Measurements from ENCODE around the gene JUNB. TPM values are rescaled to one million over a fixed set of nuclear protein-coding genes. Genes with fewer than 3 reads are reported as not detected.
A peak's percentile ranks its signal among the peaks of the same experiment; 100 is the strongest.

JUNB gene
- total and polyA plus RNA-seq, 10 of the 15 experiments (the other 5 are each of a cell fraction or from before 2014, with no cell fraction given) = 0.55 to 144 (median 68.3) TPM

DNA sequence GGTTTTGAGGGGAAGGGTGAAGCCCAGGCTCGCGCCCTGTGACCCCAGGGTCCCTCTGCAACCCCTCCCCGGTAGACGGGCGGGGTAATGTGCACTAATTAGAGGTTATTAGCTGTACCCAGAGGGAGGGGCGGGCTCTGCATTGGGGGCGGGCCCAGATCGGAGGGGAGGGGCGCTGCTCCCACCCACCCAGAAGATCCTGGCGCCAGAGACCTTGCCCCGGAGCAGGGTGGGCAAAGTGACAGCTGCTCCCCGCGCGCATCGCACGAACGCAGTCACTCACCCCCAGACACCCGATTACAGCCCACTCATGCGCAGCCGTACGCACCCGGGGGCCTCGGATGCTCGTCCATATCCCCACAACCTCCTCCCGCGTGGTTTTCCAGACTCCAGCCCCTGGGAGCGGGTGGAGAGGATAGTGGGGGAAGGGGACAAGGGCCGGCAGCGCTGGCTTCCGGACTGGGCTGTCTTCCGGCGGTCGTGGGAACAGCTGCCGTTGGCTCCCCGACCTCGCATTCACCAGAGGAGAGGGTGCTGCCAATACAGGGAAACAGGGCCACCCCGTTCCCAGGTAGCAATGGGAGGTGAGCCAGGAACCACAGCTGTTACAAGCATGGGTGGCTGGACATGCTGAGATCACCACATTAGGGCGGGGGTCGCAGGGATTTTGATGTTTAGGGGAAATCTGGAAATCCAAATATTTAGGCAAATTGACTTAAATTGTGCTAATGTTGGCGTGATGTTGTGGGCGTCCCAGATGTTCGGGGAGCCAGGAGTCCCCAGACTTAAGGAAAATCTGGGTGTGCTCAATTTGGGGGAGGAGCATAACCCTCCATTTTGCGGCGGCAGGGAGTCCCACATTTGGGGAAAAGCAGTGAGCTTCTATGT lies 13.0 kb upstream of the JUNB start:
- intact Hi-C loops (cut with micrococcal nuclease; ENCODE audit: unreplicated experiment) = loop anchor here (1.0 kb wide), 1 partner anchor 13 kb away; the partner anchor contains the start of gene JUNB
- peaks cover 34% of the 10 kb centered on the region for H3K4me1 ChIP-seq (ENCODE audit: control insufficient read depth, insufficient read depth, low read length)
- TF ChIP-seq JUND (IDR thresholded peaks at IDR 0.05; ENCODE audit: low read depth, low read length) (no peak), ASH2L (IDR thresholded peaks at IDR 0.05; ENCODE audit: borderline replicate concordance, low read depth) (no peak), ETV6 (conservative IDR thresholded peaks at IDR 0.05 in 1 of 2, IDR thresholded peaks at IDR 0.05 in 1 of 2; ENCODE audit: borderline replicate concordance in 1 of 2, low read depth in 1 of 2) (no peak; a peak in 1 of 4 replicates), SMARCA5 (IDR thresholded peaks at IDR 0.05) (no peak), NR2F1 (conservative IDR thresholded peaks at IDR 0.05) (no peak), CHD4 (IDR thresholded peaks at IDR 0.05) (no peak), RB1 (IDR thresholded peaks at IDR 0.05; ENCODE audit: borderline replicate concordance) (no peak), STAT1 (conservative IDR thresholded peaks at IDR 0.05) (0 out of 2 replicates have a peak, but pooled peaks have one; percentile 19), SIX5 (IDR thresholded peaks at IDR 0.05; ENCODE audit: low read depth, low read length, severe bottlenecking) (no peak), TCF12 (IDR thresholded peaks at IDR 0.05; ENCODE audit: low read depth, low read length) (peak; percentile 51; the same call in 1 of the 2 replicates), BCL11A (IDR thresholded peaks at IDR 0.05; ENCODE audit: low read depth, low read length) (no peak), FOS (IDR thresholded peaks at IDR 0.05; ENCODE audit: borderline replicate concordance, extremely low read depth, insufficient read length) (no peak), BHLHE40 (IDR thresholded peaks at IDR 0.05; ENCODE audit: borderline replicate concordance in 1 of 2, low read depth in 2 of 2, low read length in 1 of 2) (0 out of 4 replicates have a peak, but pooled peaks of 1 of the 2 experiments have one; percentile 38)
- TF ChIP-seq, protein P1, sequence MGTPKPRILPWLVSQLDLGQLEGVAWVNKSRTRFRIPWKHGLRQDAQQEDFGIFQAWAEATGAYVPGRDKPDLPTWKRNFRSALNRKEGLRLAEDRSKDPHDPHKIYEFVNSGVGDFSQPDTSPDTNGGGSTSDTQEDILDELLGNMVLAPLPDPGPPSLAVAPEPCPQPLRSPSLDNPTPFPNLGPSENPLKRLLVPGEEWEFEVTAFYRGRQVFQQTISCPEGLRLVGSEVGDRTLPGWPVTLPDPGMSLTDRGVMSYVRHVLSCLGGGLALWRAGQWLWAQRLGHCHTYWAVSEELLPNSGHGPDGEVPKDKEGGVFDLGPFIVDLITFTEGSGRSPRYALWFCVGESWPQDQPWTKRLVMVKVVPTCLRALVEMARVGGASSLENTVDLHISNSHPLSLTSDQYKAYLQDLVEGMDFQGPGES (IDR thresholded peaks at IDR 0.05) = no peak
- TF ChIP-seq, protein P2, sequence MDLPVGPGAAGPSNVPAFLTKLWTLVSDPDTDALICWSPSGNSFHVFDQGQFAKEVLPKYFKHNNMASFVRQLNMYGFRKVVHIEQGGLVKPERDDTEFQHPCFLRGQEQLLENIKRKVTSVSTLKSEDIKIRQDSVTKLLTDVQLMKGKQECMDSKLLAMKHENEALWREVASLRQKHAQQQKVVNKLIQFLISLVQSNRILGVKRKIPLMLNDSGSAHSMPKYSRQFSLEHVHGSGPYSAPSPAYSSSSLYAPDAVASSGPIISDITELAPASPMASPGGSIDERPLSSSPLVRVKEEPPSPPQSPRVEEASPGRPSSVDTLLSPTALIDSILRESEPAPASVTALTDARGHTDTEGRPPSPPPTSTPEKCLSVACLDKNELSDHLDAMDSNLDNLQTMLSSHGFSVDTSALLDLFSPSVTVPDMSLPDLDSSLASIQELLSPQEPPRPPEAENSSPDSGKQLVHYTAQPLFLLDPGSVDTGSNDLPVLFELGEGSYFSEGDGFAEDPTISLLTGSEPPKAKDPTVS (IDR thresholded peaks at IDR 0.05; ENCODE audit: low read depth, low read length) = no peak
- TF ChIP-seq, protein P3, sequence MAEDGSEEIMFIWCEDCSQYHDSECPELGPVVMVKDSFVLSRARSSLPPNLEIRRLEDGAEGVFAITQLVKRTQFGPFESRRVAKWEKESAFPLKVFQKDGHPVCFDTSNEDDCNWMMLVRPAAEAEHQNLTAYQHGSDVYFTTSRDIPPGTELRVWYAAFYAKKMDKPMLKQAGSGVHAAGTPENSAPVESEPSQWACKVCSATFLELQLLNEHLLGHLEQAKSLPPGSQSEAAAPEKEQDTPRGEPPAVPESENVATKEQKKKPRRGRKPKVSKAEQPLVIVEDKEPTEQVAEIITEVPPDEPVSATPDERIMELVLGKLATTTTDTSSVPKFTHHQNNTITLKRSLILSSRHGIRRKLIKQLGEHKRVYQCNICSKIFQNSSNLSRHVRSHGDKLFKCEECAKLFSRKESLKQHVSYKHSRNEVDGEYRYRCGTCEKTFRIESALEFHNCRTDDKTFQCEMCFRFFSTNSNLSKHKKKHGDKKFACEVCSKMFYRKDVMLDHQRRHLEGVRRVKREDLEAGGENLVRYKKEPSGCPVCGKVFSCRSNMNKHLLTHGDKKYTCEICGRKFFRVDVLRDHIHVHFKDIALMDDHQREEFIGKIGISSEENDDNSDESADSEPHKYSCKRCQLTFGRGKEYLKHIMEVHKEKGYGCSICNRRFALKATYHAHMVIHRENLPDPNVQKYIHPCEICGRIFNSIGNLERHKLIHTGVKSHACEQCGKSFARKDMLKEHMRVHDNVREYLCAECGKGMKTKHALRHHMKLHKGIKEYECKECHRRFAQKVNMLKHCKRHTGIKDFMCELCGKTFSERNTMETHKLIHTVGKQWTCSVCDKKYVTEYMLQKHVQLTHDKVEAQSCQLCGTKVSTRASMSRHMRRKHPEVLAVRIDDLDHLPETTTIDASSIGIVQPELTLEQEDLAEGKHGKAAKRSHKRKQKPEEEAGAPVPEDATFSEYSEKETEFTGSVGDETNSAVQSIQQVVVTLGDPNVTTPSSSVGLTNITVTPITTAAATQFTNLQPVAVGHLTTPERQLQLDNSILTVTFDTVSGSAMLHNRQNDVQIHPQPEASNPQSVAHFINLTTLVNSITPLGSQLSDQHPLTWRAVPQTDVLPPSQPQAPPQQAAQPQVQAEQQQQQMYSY (CRISPR knock-in tag; IDR thresholded peaks at IDR 0.05) = no peak

More for the DNA sequence above, 13.0 kb upstream of the JUNB start:
- POLR2A ChIA-PET = interaction anchor here (0.5 to 9.3 kb wide), 8 partner anchors 10 to 421 kb away, joined by 3 to 303 read pairs (median 5); partner anchors contain the start of genes DNASE2, JUNB and RNASEH2A
- DNase-seq (ENCODE audit: low read depth, low spot score) = no peak
- no peaks in the 10 kb centered on the region for H3K9me3 ChIP-seq (replicated peaks; ENCODE audit: control insufficient read depth, insufficient read depth, low read length)
- H3K36me3 ChIP-seq (ENCODE audit: control insufficient read depth in 2 of 2, insufficient read depth in 2 of 2, low read length in 1 of 2) = no peaks in the 10 kb centered on the region
- H3K27ac ChIP-seq (ENCODE audit: control insufficient read depth, insufficient read depth) = peak overlapping the region; percentile 91
- peaks cover 9% of the 10 kb centered on the region for H3K79me2 ChIP-seq (ENCODE audit: control insufficient read depth, insufficient read depth, low read length)
- FAIRE-seq = peak; percentile 57
- H3K9ac ChIP-seq (ENCODE audit: control insufficient read depth, insufficient read depth, low read length) = peak overlapping the region; percentile 94
- H2AFZ ChIP-seq (ENCODE audit: control insufficient read depth, low read depth, low read length) = peak overlapping the region; percentile 84
- CTCF ChIA-PET = interaction anchor here (0.8 to 12.1 kb wide), 14 partner anchors 9 to 187 kb away, joined by 3 to 537 read pairs (median 6); partner anchors contain the start of genes DHPS, JUNB, MAN2B1 and PRDX2
- RAD21 ChIA-PET (ENCODE audit: unreplicated experiment) = interaction anchor here (0.6 to 4.8 kb wide), 10 partner anchors 9 to 1210 kb away, joined by 3 to 303 read pairs (median 4); partner anchors contain the start of genes GCDH, JUNB and RNASEH2A
- no peaks in the 10 kb centered on the region for H4K20me1 ChIP-seq (ENCODE audit: control insufficient read depth, insufficient read depth)
- BruUV-seq (replicated peaks) = no TSS peak
- ATAC-seq = peak; percentile 41
- in situ Hi-C loops (cut with MboI) = no loop called here
- WGBS (ENCODE audit: insufficient coverage, insufficient replicate concordance, low lambda C conversion rate, missing lambda C conversion rate) = 1% methylated on average over 39 of the region's 44 CpGs
- H3K4me3 ChIP-seq = peak overlapping the region; percentile 76
- SMC1A ChIA-PET (ENCODE audit: uncharacterized antibody, unreplicated experiment) = interaction anchor here (1.0 to 8.4 kb wide), 8 partner anchors 9 to 187 kb away, joined by 3 to 240 read pairs (median 4); partner anchors contain the start of gene JUNB
- no peaks in the 10 kb centered on the region for H3K27me3 ChIP-seq (replicated peaks in 1 of 2; ENCODE audit: control insufficient read depth in 2 of 2, insufficient read depth in 2 of 2, low read length in 1 of 2)
- peak overlapping the region; percentile 99 for H3K4me2 ChIP-seq (ENCODE audit: control insufficient read depth, insufficient read depth)

Data from GM12878 (cell line).